Measurements from ENCODE around the gene RGR.

Gene RGR

GRCh38 chr10:84244651-84245270, at the start of gene RGR:
TSS of gene RGR (plus strand) at chr10:84245053. CDS start at chr10:84245091, 38 bp downstream.
- H3K4me3 ChIP-seq (ENCODE audit: low read depth, low read length) = no peak within 1 kb of the TSS
- no peak for TF ChIP-seq CTCF (conservative IDR thresholded peaks at IDR 0.05; ENCODE audit: low read depth, low read length)
- no peak for DNase-seq (ENCODE audit: low read depth)

GRCh38 chr10:84196083-84196482, 48.8 kb upstream of the RGR start:
- TF ChIP-seq CTCF (conservative IDR thresholded peaks at IDR 0.05; ENCODE audit: low read depth, low read length) = no peak
- no peak for DNase-seq (ENCODE audit: low read depth)
- H3K4me3 ChIP-seq (ENCODE audit: low read depth, low read length) = no peak overlapping the region

GRCh38 chr10:84196941-84197340, 47.9 kb upstream of the RGR start:
- no peak for DNase-seq (ENCODE audit: low read depth)
- TF ChIP-seq CTCF (conservative IDR thresholded peaks at IDR 0.05; ENCODE audit: low read depth, low read length) = no peak
- no peak overlapping the region for H3K4me3 ChIP-seq (ENCODE audit: low read depth, low read length)

GRCh38 chr10:84197643-84198042, 47.2 kb upstream of the RGR start:
- no peak overlapping the region for H3K4me3 ChIP-seq (ENCODE audit: low read depth, low read length)
- DNase-seq (ENCODE audit: low read depth) = no peak
- no peak for TF ChIP-seq CTCF (conservative IDR thresholded peaks at IDR 0.05; ENCODE audit: low read depth, low read length)

GRCh38 chr10:84198206-84198915, 46.5 kb upstream of the RGR start:
- H3K4me3 ChIP-seq (ENCODE audit: low read depth, low read length) = no peak overlapping the region
- DNase-seq (ENCODE audit: low read depth) = no peak
- no peak for TF ChIP-seq CTCF (conservative IDR thresholded peaks at IDR 0.05; ENCODE audit: low read depth, low read length)

GRCh38 chr10:84200537-84201243, 44.2 kb upstream of the RGR start:
- DNase-seq (ENCODE audit: low read depth) = no peak
- no peak overlapping the region for H3K4me3 ChIP-seq (ENCODE audit: low read depth, low read length)
- TF ChIP-seq CTCF (conservative IDR thresholded peaks at IDR 0.05; ENCODE audit: low read depth, low read length) = no peak
